Activated gamma-delta T cell treated with Interleukin-2 at 50 U/mL for 16 hours (primary cell): Measurements from ENCODE around the gene WSB1.
"Not testable (repeated sequence)": the region's sequence is repeated elsewhere in the genome, so short reads cannot be mapped to it uniquely, and the experiment has no call there.

Experiments
- DNase-seq: peaks from one replicate; pipeline ENCODE4 v3.0.0-alpha.2; 2020

WSB1 gene, protein sequence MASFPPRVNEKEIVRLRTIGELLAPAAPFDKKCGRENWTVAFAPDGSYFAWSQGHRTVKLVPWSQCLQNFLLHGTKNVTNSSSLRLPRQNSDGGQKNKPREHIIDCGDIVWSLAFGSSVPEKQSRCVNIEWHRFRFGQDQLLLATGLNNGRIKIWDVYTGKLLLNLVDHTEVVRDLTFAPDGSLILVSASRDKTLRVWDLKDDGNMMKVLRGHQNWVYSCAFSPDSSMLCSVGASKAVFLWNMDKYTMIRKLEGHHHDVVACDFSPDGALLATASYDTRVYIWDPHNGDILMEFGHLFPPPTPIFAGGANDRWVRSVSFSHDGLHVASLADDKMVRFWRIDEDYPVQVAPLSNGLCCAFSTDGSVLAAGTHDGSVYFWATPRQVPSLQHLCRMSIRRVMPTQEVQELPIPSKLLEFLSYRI

DNA sequence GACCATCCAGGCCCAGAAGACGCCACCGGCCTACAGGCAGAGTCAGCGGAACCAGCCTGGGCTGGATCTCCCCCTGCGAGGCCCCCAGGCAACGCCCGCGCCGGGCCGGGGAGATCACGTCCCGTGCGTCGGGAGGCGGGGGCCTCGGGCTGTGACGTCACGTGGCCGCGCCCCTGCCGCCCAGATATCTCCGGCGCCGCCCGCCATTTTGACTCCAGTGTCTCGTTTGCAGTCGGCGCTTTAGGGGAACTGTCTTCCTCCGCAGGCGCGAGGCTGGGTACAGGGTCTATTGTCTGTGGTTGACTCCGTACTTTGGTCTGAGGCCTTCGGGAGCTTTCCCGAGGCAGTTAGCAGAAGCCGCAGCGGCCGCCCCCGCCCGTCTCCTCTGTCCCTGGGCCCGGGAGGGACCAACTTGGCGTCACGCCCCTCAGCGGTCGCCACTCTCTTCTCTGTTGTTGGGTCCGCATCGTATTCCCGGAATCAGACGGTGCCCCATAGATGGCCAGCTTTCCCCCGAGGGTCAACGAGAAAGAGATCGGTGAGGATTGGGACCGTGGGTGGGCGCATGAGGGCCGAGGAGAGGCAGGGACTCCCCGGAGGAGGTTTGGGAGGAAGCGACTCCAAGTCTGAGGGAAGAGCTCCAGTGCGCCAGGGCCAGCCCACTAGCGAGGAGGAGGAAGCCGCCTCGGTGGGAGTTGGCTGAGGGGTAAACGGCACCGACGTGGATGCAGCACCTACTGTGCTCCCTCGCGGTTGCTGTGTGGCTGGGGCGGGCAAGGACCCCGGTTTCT is at the start of gene WSB1:
TSS of gene WSB1 (plus strand) at position 217 of the 791 bp plus-strand sequence. CDS start at position 499, 282 bp downstream.
- DNase-seq = peak; percentile 90

DNA sequence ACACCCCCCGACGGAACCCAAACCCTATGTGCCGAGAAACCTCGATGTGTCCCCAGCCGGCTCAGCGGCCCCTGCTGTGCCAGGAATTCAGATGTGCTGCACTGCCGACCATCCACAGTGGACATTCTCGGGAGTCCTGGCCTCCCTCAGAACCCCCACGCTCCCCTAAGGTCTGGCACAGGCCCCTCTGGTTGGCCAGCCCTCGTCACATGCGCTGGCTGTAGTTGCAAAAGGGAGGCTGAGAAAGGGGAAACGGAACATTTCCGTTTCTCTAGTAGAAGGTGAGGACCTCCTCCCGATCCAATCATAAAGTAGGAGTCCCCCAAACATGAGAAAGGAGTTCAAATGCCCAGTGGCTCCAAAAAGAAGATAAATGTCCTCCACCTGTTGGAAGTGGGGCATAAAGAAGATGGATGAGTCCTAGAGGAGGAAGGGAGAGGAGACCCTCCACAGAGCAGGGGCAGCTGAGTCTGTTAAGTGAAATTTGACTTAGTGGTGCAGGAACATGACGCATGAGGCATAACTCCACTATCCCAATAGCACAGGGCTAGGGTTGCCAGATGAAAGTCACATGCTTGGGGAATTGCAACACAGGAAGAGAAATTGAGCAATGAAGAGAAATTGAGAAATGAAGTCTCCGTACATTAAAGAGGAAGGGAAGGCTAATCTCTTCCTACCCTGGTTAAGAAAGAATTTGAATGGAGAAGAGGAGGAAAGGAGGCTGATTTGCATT is 49.3 kb upstream of the WSB1 start:
- DNase-seq = no peak

DNA sequence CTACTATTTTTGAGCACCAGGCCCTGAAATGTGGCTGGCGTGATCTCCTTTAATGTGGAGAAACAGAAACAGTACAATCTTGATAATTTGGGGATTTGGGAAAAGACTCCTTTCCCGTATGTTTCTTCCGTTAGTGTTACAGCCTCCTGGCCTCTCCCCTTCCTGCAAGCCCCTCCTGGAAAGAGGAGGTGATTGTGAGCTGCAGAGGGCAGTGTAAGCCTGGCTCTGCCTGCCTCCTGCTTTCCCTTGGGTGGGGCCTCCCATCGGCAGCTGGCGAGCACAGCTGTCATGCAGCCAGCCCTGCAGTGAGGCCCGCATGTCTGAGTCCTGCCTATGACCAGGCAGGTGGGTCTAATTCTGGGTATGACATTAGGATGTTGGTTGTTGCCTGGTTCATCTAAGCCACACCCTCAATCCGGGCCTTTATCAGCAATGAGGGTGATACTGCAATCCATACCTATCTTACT is 48.7 kb upstream of the WSB1 start:
- DNase-seq = peak; percentile 22

GRCh38 chr17:27246537-27246936 is 47.4 kb upstream of the WSB1 start:
- DNase-seq = no peak

GRCh38 chr17:27247071-27247957 is 46.6 kb upstream of the WSB1 start:
- DNase-seq = no peak

DNA sequence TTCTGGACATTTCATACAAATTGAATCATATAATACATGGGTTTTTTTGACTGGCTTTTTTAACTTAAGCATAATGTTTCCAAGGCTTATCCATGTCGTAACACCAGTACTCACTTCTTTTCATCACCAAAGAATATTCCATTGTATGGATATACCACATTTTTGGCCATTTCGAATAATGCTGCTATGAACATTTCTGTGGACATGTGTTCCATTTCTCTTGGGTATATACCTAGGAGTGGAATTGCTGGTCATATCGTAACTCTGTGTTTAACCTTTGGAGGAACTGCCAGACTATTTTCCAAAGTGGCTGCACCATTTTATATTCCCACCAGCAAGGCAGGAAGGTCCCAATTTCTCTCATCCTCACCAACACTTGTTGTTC is 46.0 kb upstream of the WSB1 start:
- no peak for DNase-seq

GRCh38 chr17:27250791-27251190 is 43.1 kb upstream of the WSB1 start:
- not testable (repeated sequence) for DNase-seq

DNA sequence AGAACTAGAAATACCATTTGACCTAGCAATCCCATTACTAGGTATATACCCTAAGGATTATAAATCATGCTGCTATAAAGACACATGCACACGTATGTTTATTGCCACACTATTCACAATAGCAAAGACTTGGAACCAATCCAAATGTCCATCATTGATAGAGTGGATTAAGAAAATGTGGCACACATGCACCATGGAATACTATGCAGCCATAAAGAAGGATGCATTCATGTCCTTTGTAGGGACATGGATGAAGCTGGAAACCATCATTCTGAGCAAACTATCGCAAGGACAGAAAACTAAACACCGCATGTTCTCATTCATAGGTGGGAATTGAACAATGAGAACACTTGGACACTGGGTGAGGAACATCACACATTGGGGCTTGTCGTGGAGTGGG is 39.1 kb upstream of the WSB1 start:
- DNase-seq = not testable (repeated sequence)

GRCh38 chr17:27256225-27257030 is 37.5 kb upstream of the WSB1 start:
- DNase-seq = no peak

GRCh38 chr17:27257031-27257357 is 36.9 kb upstream of the WSB1 start:
- DNase-seq = no peak

DNA sequence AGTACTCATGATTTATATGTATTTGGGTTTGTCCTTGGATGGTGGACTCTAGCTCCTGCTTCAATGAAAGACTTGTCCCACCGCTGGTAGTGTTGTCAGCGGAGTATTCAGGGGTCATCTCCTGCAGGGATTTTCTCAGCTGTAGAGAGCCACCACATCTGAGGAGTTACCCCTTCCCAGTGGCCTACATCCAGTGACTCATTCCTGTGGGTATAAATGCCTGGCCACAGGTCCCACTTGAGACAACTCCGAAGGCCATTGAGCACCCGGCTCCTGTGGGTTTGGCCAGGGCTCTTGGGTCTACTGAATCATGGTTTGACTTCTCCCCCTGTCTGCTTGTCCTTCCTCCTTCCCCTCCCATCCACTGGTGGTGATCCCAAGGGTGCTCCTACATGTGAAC is 34.6 kb upstream of the WSB1 start:
- DNase-seq = no peak

- no peak for DNase-seq
Measured at GRCh38 chr17:27263386-27263785, 30.5 kb upstream of the WSB1 start.

DNA sequence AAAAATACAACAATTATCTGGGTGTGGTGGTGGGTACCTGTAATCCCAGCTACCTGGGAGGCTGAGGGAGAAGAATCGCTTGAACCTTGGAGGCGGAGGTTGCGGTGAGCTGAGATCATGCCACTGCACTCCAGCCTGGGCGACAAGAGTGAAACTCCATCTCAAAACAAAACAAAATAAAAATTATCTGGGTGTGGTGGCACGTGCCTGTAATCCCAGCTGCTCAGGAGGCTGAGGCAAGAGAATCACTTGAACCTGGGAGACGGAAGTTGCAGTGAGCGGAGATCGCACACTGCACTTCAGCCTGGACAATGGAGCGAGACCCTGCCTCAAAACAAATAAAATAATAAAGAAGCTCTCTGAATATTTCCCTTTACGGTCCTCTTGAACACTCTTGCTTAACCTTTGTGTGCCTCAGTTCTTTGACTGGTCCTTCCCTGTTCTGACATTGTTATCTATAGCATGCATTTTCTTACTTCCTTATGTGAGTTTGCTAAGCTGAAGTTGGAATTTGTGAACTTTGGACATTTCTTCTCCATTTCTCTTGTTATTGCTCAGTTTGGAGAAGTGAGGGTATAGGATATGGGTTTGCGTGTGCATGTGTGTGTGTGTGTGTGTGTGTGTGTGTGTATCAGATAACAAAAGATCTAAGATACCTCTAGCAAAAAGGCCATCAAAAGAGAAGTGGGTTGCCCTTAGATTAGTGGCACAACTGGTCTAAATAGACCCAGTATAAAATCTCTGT is 29.7 kb upstream of the WSB1 start:
- no peak for DNase-seq

- no peak for DNase-seq
Measured at GRCh38 chr17:27265333-27265732, 28.6 kb upstream of the WSB1 start.

DNA sequence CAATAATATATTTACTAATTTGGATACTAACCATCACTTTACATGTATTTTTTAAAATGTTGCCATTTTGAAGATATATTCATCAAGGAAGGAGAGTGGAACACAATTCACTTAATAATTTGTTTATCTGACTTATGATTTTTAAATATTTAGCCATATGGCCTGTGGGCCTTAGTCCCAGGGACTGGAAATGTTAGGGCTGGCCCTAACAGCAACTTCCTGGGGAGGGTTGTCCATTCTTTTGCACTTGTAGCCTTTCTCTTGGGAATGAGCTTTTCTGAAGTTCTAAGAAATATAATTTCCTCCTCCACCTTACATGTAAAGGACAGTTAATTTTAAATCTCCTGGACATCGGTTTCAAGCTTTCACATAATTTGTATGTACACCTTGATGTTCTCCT is 27.7 kb upstream of the WSB1 start:
- DNase-seq = no peak

DNA sequence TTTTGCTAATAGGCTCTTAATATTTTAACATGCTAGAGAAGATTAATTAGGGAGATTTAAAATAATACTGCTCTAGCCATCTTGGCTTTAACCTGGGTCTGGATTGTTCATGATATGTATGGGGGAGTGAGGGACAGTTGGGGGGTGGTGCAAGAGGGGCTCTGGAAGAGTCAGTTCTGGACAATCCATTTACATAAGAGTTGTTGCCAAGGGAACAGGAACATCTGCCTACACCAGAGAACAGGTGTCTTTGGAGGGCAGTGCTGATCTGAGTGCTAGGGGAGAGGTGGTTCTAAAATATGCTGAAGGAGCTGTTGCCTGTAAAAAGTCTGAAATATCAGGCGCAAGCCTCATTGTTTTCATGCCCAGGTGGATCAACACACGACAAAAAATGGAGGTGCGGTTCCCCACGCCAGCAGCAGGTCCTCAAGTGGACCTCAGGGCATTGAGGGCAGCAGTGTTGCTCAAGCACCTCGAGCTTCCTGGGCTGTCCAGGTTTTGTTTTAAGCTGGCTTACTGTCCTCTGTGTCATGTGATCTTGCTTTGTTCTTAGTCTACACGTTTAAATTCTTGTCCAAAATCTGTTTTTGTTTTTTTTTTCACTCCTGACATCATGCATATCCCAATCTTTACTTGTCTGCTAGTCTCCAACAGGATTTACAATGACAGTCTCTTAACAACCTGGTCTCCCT is 25.4 kb upstream of the WSB1 start:
- no peak for DNase-seq

- DNase-seq = no peak
Measured at GRCh38 chr17:27269201-27269600, 24.7 kb upstream of the WSB1 start.

- DNase-seq = no peak
Measured at GRCh38 chr17:27269974-27270373, 23.9 kb upstream of the WSB1 start.

- DNase-seq = no peak
Measured at GRCh38 chr17:27276653-27277156, 17.2 kb upstream of the WSB1 start.

DNA sequence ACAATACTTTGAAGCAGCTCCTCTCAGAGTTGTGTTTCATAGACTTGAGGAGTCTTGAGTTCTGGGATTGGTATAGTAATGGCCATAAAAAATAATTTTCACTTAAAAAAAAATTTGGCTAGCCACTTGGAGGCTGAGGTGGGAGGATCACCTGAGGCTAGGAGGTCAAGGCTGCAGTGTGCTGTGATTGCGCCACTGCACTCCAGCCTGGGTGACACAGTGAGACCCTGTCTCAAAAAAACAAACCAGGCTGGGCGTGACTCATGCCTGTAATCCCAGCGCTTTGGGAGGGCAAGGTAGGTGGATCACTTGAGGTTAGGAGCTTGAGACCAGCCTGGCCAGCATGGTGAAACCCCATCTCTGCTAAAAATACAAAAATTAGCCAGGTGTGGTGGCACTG is 14.8 kb upstream of the WSB1 start:
- not testable (repeated sequence) for DNase-seq
